HG03575 (cell line): ENCODE data around the gene TAF1B.

Experiments used
- ATAC-seq: cut with Tn5 transposase; IDR thresholded peaks from one replicate; pipeline ENCODE4 v1.9.1; 2021; ENCODE audit not compliant: unreplicated experiment, insufficient number of reproducible peaks, low FRiP score; ENCODE audit errors: extremely low read depth

TAF1B gene

DNA sequence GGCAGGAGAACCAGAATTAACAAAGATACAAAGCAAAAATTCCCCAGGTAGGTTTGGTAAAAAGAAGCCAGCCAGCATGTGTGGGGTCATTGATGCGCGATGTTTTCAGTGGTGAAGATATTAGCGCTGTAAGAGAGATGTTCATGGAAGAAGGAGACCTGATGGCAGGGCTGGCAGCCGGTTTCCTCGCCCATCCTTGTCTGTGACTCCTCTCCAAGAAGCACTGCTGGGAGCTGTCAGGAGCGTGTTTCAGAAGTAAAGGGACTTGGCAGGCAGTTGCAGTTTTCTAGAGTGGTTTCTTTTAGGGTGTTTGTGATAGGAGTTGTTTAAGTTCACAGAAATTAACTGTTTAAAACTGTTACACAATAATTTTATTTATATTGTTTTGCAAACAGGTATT is 24.6 kb downstream of the TAF1B start:
- no peak for ATAC-seq

DNA sequence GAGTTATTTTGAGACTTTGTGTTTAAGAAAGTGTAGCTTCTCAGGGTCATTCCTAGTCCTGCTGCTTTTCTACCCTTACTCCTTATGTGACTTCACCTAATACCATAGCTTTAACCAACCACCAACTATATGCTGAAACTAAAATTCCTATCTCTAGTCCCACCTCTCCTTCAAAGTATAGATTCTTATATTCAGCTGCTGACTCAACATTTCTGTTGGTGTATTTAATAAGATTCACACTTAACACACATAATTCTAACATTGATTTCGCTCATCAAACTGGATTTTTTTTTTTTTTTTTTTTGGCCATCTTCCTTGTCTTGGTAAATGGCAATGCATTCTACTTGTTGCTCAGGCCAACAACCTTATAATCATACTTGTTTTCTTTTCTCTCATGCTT is 30.1 kb downstream of the TAF1B start:
- ATAC-seq: no peak

DNA sequence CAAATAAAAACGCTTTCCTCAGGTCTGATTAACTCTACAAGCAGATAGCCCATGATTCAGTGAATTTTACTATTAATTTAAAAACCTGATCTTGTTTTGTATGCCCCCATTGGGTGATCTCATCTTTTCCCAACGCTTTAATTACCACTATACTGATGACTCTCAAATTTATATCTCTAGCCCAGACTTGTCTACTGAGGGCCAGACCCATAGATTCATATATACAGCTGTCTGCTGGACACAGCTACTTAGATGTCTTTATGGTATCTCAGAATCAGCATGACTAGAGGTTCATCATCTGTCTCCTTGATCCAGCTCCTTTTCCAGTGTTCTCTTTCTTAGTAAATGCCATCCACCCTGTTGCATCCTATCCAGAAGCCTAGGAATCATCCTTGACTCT is 33.8 kb downstream of the TAF1B start:
- ATAC-seq: no peak

DNA sequence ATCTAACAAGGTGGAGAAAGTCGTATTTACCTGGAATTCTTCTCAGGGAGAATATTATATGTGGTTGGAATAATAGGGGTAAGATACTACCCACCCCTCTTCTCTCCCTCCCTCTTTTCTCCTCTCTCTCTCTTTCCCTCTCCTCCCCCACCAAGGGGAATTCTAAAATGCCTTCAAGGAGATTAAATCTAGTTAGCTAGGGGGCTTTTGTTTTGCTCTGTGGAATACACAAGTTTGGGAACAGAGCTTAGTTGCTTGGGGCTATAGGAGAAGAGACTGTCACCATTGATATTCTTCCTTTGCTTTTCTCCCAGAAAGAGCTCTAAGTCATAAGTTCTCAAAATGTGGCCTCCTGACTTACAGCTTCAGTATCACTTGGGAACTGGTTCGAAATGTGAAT is 34.5 kb downstream of the TAF1B start:
- ATAC-seq: no peak

DNA sequence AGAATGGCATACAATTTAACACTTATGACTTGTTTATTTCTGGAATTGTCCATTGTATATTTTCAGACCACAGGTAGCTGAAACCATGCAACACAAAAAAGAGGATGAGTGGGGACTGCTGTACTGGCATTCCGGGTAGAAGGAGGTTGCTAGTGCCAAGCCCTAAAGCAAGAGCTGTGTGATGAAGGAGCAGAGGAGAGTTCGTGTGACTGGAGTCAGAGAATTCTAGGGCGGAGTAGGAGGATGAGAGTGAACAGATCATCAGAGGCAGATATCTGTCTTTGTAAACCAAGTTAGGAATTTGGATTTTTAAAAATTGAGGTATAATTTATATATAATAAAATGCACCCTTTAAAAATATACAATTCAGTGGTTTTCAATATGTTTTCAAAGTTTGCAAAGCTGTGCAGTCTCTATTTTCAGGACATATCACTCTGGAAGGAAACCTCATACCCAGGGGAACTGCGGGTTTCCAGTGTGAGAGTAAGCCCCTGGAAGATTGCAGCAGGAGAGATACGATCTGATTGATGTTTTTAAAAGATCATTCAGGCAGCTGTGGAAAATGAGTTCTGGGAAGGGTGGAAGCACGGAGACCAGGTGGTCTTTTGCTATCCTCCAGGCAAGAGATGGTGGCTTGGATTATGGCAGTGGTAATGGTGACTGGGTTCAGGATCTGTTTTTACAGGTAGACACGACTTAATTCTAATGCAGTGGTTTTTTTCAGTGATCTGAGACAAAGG is 36.4 kb downstream of the TAF1B start:
- ATAC-seq: no peak

DNA sequence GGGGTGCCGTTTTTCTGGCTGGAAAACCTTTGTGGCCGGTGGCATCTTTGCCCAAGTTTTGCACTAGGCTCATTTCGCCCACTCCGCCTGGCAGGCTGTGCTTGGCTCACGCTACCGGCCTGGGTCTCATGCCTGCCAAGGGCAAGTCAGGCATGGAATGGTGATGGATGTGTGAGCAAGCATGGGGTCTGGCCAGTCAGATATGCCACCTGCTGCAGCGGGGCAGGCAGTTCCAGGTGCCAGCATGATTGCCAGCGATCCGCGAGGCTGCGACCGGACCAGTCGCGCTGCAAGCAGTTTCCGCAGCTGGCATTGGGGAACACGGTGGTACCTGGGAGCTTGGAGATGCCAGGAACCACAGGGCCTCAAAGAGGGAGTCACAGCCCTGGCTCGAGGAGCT is 40.6 kb downstream of the TAF1B start:
- no peak for ATAC-seq

DNA sequence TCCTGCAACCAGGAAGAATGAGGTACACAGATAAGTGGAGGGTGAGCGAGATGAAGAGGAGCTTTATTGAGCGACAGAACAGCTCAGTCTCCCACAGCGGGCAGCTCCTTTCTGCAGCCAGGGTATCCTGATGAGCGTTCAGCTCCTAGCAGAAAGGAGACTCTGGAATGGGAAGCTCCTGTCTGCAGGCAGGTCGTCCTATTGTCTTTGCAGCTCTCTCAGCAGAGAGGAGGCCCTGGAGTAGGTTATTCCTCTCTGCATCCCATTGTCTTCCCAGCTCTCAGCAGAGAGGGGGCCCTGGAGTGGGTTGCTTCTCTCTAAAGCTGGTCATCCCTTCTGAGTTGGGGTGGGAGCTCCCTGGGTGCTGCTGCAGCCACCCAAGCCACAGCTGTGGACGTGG is 41.2 kb downstream of the TAF1B start:
- ATAC-seq: no peak

DNA sequence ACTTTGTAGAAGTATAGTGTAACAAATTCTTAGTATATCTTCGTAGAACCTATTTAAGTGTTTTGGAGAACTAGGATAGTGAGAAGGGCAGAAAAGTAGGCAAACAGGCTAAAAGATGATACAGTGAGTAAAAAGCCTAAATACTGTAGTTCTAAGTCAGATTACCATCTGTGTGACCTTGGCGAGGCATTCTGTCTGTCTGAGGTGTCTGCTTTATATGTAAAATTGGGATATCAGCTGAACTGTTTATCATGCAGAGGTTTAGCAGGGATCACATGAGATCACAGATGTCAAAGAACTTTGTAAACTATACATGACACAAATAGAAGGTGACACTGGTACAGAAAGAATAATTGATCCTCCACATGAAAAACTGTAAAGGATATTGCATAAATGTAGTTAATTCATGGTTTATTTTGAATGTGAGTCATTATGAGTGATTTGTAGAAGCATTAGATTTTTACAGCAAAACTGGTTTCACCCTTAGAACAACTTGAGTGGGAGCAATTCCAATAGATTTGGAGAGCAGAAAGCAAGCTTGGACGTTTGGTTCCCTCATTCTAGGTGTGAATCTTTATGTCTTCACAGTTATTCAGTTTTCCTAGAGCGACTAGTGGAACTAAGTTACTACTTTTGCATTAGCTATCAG is 41.9 kb downstream of the TAF1B start:
- no peak for ATAC-seq

DNA sequence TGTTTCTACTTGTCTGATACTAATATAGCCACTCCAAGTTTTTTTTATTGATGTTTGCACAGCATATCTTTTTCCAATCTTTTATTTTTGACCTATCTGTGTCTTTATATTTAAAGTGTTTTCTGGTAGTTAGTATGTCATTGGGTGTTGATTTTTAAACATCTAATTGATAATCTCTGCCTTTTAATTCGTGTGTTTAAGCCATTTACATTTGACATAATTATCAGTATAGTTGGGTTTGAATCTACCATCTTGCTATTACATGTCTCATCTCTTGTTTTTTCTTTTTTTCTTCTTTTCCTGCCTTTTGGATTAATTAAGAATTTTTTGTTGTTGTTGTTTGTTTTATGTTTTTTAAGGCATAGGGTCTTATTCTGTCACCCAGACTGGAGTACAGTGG is 44.2 kb downstream of the TAF1B start:
- no peak for ATAC-seq

DNA sequence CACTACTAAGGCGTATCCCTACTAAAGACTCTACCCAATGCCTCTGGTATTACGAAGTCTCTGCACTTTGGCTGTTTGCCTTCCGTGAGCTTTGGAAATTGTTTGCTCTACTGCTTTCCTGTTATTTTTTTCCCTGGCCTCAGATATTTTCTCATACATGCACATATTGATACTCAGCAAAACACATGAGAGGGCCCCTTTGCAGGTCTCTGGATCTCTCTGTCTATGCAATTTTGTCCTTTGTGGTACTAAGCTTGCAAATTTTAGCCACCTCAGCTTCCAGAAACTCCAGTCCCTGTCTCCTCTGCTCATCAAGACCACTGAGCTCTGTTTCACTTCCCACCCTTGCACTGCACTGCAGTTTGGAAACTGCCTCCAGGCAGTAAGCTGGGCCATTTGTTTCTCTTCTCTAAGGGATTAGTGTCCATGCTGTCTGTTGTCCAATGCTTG is 46.6 kb downstream of the TAF1B start:
- ATAC-seq: no peak

DNA sequence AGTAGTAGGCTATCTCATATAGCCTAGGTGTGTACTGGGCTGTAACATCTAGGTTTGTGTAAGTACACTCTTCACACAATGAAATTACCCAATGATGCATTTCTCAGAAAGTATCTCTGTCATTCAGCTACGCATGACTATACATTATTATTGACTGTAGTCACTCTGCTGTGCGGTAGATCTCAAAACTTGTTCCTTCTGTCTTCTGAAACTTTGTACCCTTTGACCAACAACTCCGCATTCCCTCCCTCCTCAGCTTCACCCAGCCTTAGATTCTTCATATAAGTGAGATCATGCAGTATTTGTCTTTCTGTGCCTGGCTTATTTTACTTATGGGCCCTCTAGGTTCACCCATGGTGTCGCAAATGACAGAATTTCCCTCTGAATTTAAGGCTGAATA is 49.0 kb downstream of the TAF1B start:
- ATAC-seq: no peak

DNA sequence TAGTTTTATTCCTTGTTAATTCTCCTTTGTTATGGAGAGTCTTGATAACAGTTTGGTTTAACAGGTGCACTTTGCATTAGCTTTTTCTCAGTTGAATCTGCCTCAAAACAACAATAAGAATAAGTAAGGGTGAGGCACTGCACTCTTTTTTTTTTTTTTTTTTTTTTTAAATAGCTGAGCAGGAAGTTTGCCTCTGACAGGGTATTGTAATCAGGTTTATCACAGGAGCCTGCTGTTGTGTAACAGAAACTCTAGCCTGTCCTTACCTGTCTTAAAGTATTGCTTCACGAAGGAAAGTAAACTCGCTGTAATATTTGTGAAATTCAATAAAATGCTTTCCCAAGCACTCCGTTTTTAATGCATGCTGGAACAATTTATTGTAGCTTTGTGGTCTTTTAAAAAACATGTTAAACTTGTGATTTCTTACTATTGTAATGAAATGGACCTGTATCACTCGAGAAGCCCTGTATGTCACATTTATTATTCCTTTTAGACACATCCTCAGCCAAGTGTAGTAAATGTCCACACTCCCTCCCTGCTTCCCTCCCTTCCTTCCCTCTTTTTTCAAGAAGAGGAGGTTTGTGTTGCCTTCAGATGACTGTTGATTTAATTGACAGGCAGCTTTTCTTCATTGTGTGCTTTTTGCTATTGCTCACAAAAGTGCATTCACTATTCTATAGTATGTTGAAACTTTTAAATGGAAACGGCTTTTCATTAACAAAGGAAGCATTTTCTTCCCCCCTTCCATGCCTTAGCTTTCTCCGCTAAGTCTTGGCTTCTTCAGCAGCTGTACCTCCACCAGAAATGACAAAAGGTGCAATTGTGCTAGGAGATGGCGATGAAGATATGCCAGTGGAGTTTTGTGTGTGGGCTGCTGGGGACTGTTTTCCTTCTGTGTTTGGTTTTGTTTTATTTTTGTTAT is 52.7 kb downstream of the TAF1B start:
- no peak for ATAC-seq

DNA sequence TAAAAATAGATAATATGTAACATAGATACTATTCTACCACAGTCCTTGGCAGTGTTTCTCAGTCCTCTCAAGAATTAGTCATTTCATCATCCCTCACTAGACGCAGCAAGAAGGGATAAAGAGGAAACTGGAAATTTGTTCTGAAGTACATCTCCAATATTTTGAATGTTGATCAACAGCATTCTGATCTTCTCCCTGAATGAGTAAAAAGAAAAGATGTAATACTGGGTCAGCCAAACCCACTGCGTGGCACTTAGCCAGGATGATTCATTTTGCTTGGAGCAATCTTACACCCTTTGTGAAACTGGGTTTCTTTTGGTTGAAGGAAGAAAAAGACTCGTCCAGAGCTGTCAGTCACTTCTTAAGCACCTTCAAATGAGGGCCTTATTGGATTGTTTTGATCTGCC is 54.1 kb downstream of the TAF1B start:
- ATAC-seq: no peak

DNA sequence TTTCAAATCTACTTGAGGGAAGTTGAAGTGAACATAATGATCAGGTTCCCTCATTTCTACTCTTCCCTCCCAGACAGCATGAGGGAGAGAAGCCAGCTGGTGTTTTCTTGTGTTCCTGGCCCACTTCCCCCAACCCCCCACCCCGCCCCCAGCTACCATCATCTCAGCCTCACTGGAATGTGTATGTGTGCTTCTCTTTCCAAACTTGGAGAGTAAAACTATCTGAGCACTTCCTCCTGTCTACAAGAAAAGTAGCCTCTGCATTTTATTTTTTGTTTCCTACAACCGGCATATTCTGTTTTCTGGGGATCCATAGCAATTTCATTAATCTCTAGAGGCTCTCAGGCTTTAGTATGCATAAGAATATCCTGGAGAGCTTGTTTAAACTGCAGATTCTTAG is 54.6 kb downstream of the TAF1B start:
- no peak for ATAC-seq

DNA sequence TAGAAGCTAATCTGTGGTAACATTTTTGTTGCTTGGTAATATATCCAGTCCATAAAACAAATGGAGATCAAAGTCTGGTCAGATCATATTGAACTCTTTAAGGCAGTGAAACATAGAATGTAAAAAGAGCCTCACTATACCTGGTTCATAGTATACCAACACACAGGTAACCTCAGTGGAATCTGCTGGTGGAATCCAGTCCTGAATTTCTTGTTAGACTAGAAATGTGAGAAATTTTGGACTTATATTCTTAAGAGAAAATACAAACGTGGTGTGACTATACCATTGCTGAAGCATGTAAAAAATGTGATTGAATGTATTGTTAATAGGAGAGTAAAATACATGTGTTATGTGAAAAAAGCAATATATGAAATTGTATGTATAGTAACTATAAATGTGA is 62.1 kb downstream of the TAF1B start:
- no peak for ATAC-seq

DNA sequence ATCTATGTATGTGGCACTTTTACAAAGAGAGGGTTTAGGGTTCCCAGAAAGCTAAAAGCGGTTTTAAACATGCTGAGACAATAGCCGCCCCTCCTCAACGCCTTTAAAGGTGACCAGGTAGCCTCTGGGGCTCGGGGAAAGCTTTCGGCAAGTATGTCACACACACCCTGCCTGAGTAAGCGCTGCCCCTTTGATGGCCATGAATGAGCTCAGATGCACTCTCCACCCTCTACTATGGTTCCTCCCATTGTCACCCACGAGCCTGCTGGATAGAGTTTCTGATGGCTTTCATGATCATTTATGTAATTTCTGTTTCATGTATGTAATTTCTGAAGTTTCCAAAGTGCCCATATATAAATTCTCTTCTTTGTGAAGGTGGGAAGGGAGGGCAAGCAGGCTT is 64.1 kb downstream of the TAF1B start:
- no peak for ATAC-seq

DNA sequence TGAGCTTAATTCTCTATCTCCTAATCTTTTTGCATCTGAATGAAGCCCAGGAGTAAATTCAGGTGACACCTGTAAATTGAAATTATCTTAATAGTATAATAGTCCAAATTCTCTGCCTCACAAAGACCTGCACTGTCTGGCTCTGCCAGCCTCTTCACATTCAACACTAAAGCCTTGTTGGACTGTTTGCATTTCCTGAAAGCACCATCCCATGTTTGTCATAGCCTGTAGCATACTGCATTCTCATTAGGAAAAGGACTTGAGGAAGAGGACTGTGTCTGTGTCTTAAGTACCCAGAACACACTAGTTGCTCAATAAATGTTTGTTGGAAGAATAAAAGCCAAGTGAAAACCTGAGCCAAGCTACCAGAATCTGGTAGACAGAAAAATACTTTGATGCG is 65.4 kb downstream of the TAF1B start:
- no peak for ATAC-seq

DNA sequence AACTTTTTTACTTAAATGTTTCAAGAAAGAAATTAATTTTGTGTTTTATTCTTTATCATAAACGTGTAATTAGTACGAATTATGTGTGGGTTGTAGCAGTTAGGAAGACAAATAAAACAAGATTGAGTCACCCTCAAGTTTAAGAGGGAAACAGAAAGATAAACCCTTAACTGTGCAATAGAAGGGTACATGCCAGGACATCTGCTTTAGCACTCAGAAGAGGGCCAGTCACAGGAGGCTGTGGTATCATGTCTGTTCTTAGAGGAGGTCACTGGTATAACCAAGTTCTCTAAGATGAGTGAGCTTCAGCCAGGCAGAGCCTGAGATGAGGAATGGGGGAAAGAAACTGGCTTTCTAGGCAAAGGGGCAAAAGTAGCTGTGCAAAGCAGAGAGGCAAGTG is 65.8 kb downstream of the TAF1B start:
- ATAC-seq: no peak

DNA sequence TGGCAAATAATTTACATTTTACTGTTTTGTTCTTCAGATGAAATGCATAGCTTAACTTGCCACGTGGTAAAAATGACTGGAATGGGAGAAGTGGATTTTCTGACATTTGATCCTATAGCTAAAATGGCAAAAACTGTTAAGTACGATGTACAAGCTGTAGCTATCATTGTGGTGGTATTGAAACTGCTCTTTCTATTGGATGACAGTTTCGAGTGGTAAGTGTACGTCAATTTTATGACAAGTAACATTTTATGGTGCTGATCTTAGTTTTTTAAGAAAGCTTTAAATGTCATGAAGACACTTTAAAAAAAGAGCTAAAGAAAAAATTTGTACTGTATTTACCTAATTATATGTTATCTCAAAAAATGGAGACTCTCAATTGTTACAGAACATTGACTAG is 67.4 kb downstream of the TAF1B start:
- ATAC-seq: no peak

DNA sequence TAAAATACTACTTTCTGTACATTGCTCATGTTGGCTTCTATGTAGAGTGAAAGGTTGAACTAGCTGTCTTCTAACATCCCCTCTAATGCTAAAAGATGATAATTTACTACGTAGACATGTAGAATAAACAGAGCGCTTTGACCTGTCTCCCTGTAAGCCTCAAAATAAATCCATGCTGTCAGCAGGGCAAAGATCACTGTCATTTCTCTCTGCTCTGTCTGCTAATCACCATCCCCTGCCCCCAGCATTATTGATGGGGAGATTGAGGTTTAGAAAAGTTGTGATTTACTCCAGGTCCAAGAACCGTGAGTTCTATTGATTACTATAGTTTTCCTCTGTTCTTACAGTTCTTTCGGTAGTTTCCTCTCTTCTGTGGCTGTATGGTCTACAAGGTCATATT is 69.2 kb downstream of the TAF1B start:
- ATAC-seq: no peak
